ENCODE measurements around the gene DAPK1.

GRCh38 chr9:87750726-87751125, 253.1 kb downstream of the DAPK1 start:
- TF ChIP-seq ELF1 (IDR thresholded peaks at IDR 0.05), result no peak
- no peak for TF ChIP-seq SMC3 (IDR thresholded peaks at IDR 0.05; ENCODE audit: low read depth, low read length)

Measured in SK-N-SH (cell line).